K562 (cell line): ENCODE data around the gene NTM.

ENCODE experiments used
- AFF4 ChIP-seq: sonication (generic); formaldehyde crosslinking; IDR thresholded peaks from 2 replicates; pipeline ENCODE4 v1.8.0; 2023; ENCODE audit warnings: mild to moderate bottlenecking, missing genetic modification reagents
- ARHGAP35 ChIP-seq: fragments of 450-650 bp; IDR thresholded peaks from 2 replicates; pipeline ENCODE4 v1.6.1; 2018; ENCODE audit not compliant: partially characterized antibody
- CHD1 ChIP-seq: fragments of 200-600 bp; sonication (generic); IDR thresholded peaks from one replicate; pipeline ENCODE4 v1.6.1; 2012; ENCODE audit warnings: mild to moderate bottlenecking, moderate library complexity, low read length, inconsistent platforms
- EP300 ChIP-seq: IDR thresholded peaks from 2 replicates; pipeline ENCODE4 v1.6.1; 2012; ENCODE audit warnings: low read length, improper control_type of control experiment
- FOXO4 ChIP-seq: fragments of 450-650 bp; formaldehyde crosslinking; IDR thresholded peaks from 2 replicates; pipeline ENCODE4 v1.4.0; 2020; ENCODE audit warnings: mild to moderate bottlenecking, moderate library complexity
- MTA2 ChIP-seq: fragments of 450-650 bp; IDR thresholded peaks from 2 replicates; pipeline ENCODE4 v1.6.1; 2016; ENCODE audit warnings: low read depth
- POLR2A ChIP-seq: fragments of 450-650 bp; conservative IDR thresholded peaks from 2 replicates; pipeline ENCODE4 v1.6.1; 2016
- POLR2AphosphoS2 ChIP-seq: IDR thresholded peaks from 2 replicates; pipeline ENCODE4 v1.6.1; 2012; ENCODE audit warnings: low read length, improper control_type of control experiment
- REST ChIP-seq, 2 experiments: fragments of 450-650 bp; formaldehyde crosslinking in 1 of 2; IDR thresholded peaks; 2 replicates each; pipeline versions ENCODE4 v1.4.0 to v1.6.1; 2014 to 2020; ENCODE audit warnings: mild to moderate bottlenecking in 2 of 2, borderline replicate concordance in 1 of 2, low read depth in 1 of 2
- ZBTB34 ChIP-seq: fragments of 250-450 bp; sonication (Bioruptor Pico); IDR thresholded peaks from 2 replicates; pipeline ENCODE4 v1.8.0; 2021; ENCODE audit warnings: mild to moderate bottlenecking, moderate library complexity
- TF ChIP-seq, protein P1 (sequence below): fragments of 450-650 bp; IDR thresholded peaks from 2 replicates; pipeline ENCODE4 v1.6.1; 2018; ENCODE audit warnings: mild to moderate bottlenecking, low read depth; ENCODE audit not compliant: partially characterized antibody
- TF ChIP-seq, protein P2 (sequence below), 2 experiments: fragments of 200-800 bp in 1 of 2; sonication (Bioruptor generic) in 1 of 2; sonication (generic) in 1 of 2; formaldehyde crosslinking in 1 of 2; IDR thresholded peaks in 1 of 2; conservative IDR thresholded peaks in 1 of 2; 2 replicates each; pipeline versions ENCODE4 v1.5.0 to v1.6.1; 2016 to 2020; ENCODE audit warnings: missing compliant biosample characterization in 1 of 2, missing genetic modification characterization in 1 of 2, missing genetic modification reagents in 1 of 2

GRCh38 chr11:131626788-131627187 is 256.4 kb downstream of the NTM start:
- TF ChIP-seq FOXO4 (CRISPR knock-in tag) (no peak), POLR2A (no peak), REST (IDR thresholded peaks at IDR 0.05; ENCODE audit: borderline replicate concordance) (no peak), REST (CRISPR knock-in tag; IDR thresholded peaks at IDR 0.05; ENCODE audit: low read depth) (no peak), POLR2AphosphoS2 (no peak), ZBTB34 (no peak), MTA2 (no peak), ARHGAP35 (no peak), EP300 (no peak), AFF4 (CRISPR knock-in tag) (no peak), CHD1 (no peak)
- TF ChIP-seq, protein P1, sequence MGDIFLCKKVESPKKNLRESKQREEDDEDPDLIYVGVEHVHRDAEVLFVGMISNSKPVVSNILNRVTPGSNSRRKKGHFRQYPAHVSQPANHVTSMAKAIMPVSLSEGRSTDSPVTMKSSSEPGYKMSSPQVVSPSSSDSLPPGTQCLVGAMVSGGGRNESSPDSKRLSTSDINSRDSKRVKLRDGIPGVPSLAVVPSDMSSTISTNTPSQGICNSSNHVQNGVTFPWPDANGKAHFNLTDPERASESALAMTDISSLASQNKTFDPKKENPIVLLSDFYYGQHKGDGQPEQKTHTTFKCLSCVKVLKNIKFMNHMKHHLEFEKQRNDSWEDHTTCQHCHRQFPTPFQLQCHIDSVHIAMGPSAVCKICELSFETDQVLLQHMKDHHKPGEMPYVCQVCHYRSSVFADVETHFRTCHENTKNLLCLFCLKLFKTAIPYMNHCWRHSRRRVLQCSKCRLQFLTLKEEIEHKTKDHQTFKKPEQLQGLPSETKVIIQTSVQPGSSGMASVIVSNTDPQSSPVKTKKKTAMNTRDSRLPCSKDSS, result no peak
- TF ChIP-seq, protein P2, sequence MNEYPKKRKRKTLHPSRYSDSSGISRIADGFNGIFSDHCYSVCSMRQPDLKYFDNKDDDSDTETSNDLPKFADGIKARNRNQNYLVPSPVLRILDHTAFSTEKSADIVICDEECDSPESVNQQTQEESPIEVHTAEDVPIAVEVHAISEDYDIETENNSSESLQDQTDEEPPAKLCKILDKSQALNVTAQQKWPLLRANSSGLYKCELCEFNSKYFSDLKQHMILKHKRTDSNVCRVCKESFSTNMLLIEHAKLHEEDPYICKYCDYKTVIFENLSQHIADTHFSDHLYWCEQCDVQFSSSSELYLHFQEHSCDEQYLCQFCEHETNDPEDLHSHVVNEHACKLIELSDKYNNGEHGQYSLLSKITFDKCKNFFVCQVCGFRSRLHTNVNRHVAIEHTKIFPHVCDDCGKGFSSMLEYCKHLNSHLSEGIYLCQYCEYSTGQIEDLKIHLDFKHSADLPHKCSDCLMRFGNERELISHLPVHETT (CRISPR knock-in tag; conservative IDR thresholded peaks at IDR 0.05 in 1 of 2, IDR thresholded peaks at IDR 0.05 in 1 of 2), result no peak
